HCT116 (cell line): ENCODE measurements around the gene MBOAT1. TPM values are rescaled to one million over a fixed set of nuclear protein-coding genes. Genes with fewer than 3 reads are reported as not detected.
A peak's percentile ranks its signal among the peaks of the same experiment; 100 is the strongest.

Experiments
- ATAC-seq: fragments of 200-7000 bp; cut with Tn5 transposase; 2 replicates; pipeline ENCODE4 v1.9.1; 2020; ENCODE audit warnings: mild to moderate bottlenecking, moderate library complexity
- BruUV-seq: library from RNA; stranded (reverse); fragments of 400-500 nt; replicated peaks from 2 replicates; lab custom pipeline; 2021; lab: Mats Ljungman, UMichigan
- CTCF ChIA-PET: fragments of 300-600 bp; sonication (Branson Sonifier 250); formaldehyde crosslinking; loops from one replicate; lab custom pipeline; 2021; ENCODE audit warnings: antibody characterized with exemption; lab: Charles Lee
- POLR2A ChIA-PET: fragments of 300-600, 350-600 bp; sonication (Branson Sonifier 250); formaldehyde crosslinking; loops from one replicate; lab custom pipeline; 2021; ENCODE audit warnings: antibody characterized with exemption; lab: Charles Lee
- RAD21 ChIA-PET, 2 experiments: fragments of 300-600 bp; sonication (Branson Sonifier 250); formaldehyde crosslinking; loops; one replicate each; lab custom pipeline; 2023; ENCODE audit warnings: low total read pairs in 2 of 2; ENCODE audit not compliant: uncharacterized antibody in 2 of 2, unreplicated experiment in 2 of 2, low non-redundant PET in 1 of 2; lab: Charles Lee
- DNase-seq: peaks from one replicate; pipeline ENCODE4 v3.0.0-alpha.2; 2010; ENCODE audit warnings: low read depth, low spot score
- H2AFZ ChIP-seq: fragments of 200-600 bp; shearing (Covaris generic), sonication (generic); 2 replicates; pipeline ENCODE4 v1.6.1; 2017; ENCODE audit warnings: low read depth, mixed run types, mixed read lengths, antibody characterized with exemption, low read length; ENCODE audit not compliant: poor library complexity, severe bottlenecking
- H3K27ac ChIP-seq: 2 replicates; pipeline ENCODE4 v1.5.1; 2012; ENCODE audit warnings: low read depth, low read length
- H3K27me3 ChIP-seq: fragments of 200-600 bp; sonication (generic); 2 replicates; pipeline ENCODE4 v1.6.1; 2016; ENCODE audit warnings: mixed run types, low read length, mixed read lengths; ENCODE audit not compliant: insufficient read depth
- H3K36me3 ChIP-seq, 2 experiments: fragments of 200-500 bp in 1 of 2; fragments of 200-600 bp in 1 of 2; sonication (Bioruptor generic) in 1 of 2; sonication (generic) in 1 of 2; 2 replicates each; pipeline versions ENCODE4 v1.5.1 to v1.6.1; 2014 to 2016; ENCODE audit warnings: low read length in 2 of 2, inconsistent platforms in 1 of 2, mixed read lengths in 1 of 2, mixed run types in 1 of 2; ENCODE audit not compliant: insufficient read depth in 2 of 2, control insufficient read depth in 1 of 2
- H3K4me1 ChIP-seq, 2 experiments: fragments of 200-600 bp in 1 of 2; sonication (generic) in 1 of 2; 2 replicates each; pipeline versions ENCODE4 v1.5.1 to v1.6.1; 2012 to 2017; ENCODE audit warnings: low read length in 2 of 2, inconsistent platforms in 1 of 2, mild to moderate bottlenecking in 1 of 2, mixed read lengths in 1 of 2, mixed run types in 1 of 2, moderate library complexity in 1 of 2; ENCODE audit not compliant: insufficient read depth in 2 of 2, control insufficient read depth in 1 of 2
- H3K4me2 ChIP-seq: fragments of 200-600 bp; sonication (generic); 2 replicates; pipeline ENCODE4 v1.6.1; 2017; ENCODE audit warnings: mixed run types, low read length, mixed read lengths
- H3K4me3 ChIP-seq, 2 experiments: fragments of 200-600 bp in 1 of 2; sonication (generic) in 1 of 2; replicated peaks in 1 of 2; 2 replicates each; pipeline ENCODE4 v1.5.1; 2011 to 2016; ENCODE audit warnings: low read length in 2 of 2, control low read depth in 1 of 2, low read depth in 1 of 2, mild to moderate bottlenecking in 1 of 2, mixed read lengths in 1 of 2, mixed run types in 1 of 2
- H3K79me2 ChIP-seq: fragments of 200-600 bp; sonication (generic); 2 replicates; pipeline ENCODE4 v1.6.1; 2017; ENCODE audit warnings: mild to moderate bottlenecking, mixed run types, low read length, moderate library complexity, mixed read lengths; ENCODE audit not compliant: insufficient read depth
- H3K9ac ChIP-seq: fragments of 200-600 bp; sonication (generic); 2 replicates; pipeline ENCODE4 v1.6.1; 2016; ENCODE audit warnings: low read length, mixed read lengths
- H3K9me2 ChIP-seq: fragments of 200-600 bp; sonication (generic), shearing (Covaris generic); 2 replicates; pipeline ENCODE4 v1.6.1; 2017; ENCODE audit warnings: mixed run types, mild to moderate bottlenecking, moderate library complexity; ENCODE audit not compliant: insufficient read depth
- H3K9me3 ChIP-seq, 2 experiments: fragments of 200-500 bp in 1 of 2; fragments of 200-600 bp in 1 of 2; sonication (Bioruptor generic) in 1 of 2; sonication (generic) in 1 of 2; 2 replicates each; pipeline ENCODE4 v1.6.1; 2014 to 2017; ENCODE audit warnings: low read length in 2 of 2, mixed read lengths in 2 of 2, inconsistent platforms in 1 of 2, low read depth in 1 of 2, mild to moderate bottlenecking in 1 of 2, mixed run types in 1 of 2, moderate library complexity in 1 of 2; ENCODE audit not compliant: control insufficient read depth in 1 of 2, insufficient read depth in 1 of 2
- H4K20me1 ChIP-seq: fragments of 200-600 bp; sonication (generic), shearing (Covaris generic); 2 replicates; pipeline ENCODE4 v1.6.1; 2017; ENCODE audit warnings: mixed run types, mild to moderate bottlenecking, moderate library complexity; ENCODE audit not compliant: insufficient read depth
- EGR1 ChIP-seq: IDR thresholded peaks from 2 replicates; pipeline ENCODE4 v1.6.1; 2012; ENCODE audit warnings: low read depth
- RAD21 ChIP-seq: IDR thresholded peaks from 2 replicates; pipeline ENCODE4 v1.6.1; 2012; ENCODE audit warnings: low read depth, mild to moderate bottlenecking
- SRF ChIP-seq: IDR thresholded peaks from 2 replicates; pipeline ENCODE4 v1.6.1; 2012; ENCODE audit warnings: low read depth
- TCF7L2 ChIP-seq: IDR thresholded peaks from 2 replicates; pipeline ENCODE4 v1.7.0; 2011; ENCODE audit warnings: borderline replicate concordance, inconsistent platforms; ENCODE audit not compliant: insufficient read depth, insufficient read length; ENCODE audit errors: extremely low read depth
- intact Hi-C: fragments of 100-400 bp; cut with micrococcal nuclease; formaldehyde crosslinking; loops from 2 replicates; pipeline ENCODE4 v1.10.0; 2022
- total RNA-seq: library from RNA; stranded (reverse); gene quantifications from one replicate; pipeline ENCODE4 v1.2.1, GENCODE V29; 2021; ENCODE audit not compliant: unreplicated experiment
- TF ChIP-seq, protein P1 (sequence below), 3 experiments: fragments of 200-600 bp in 1 of 3; sonication (generic) in 1 of 3; IDR thresholded peaks in 2 of 3; conservative IDR thresholded peaks in 1 of 3; 2 replicates each; pipeline ENCODE4 v1.5.1; 2012 to 2017; ENCODE audit warnings: low read depth in 2 of 3, low read length in 2 of 3, antibody characterized with exemption in 1 of 3, borderline replicate concordance in 1 of 3, control low read depth in 1 of 3, mild to moderate bottlenecking in 1 of 3, mixed read lengths in 1 of 3, mixed run types in 1 of 3, moderate library complexity in 1 of 3; ENCODE audit not compliant: insufficient read depth in 1 of 3
- TF ChIP-seq, protein P2 (sequence below): IDR thresholded peaks from 2 replicates; pipeline ENCODE4 v1.6.1; 2011; ENCODE audit warnings: mild to moderate bottlenecking, low read length, moderate library complexity; ENCODE audit not compliant: insufficient replicate concordance; ENCODE audit errors: extremely low read depth
- TF ChIP-seq, protein P3 (sequence below): IDR thresholded peaks from 2 replicates; pipeline ENCODE4 v1.6.1; 2012

The MBOAT1 gene
- total RNA-seq, 1 experiment from 2014 or later = 11.7 TPM

DNA sequence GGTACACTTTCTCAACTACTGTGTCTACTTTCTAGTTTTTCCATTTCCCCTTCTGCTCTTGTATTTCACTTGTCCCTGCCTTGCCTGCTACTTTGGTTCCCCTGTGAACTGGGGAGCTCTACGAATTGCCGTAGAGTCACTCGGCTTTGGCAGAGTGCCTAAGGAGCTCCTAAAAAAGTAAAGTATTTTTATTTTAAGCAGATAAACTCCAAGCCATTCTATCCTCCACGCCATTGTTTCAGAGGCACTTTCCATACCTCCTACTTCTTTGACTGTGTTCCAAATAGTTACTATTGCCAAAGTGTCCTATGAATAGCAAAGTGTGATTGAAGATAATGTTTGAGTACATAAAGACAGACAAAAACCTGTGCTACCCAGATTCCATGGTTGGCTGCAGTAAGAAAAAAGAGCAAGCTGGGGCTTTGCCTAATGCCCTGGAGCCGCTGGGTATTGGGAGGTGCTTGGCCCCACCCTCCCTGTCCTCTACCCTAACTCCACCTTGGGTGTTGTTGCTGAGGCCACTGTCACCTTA is 5.1 kb upstream of the MBOAT1 start:
- Histone ChIP-seq H3K79me2 (no peaks in the 10 kb centered on the region), H4K20me1 (no peaks in the 10 kb centered on the region), H3K4me3 (no peak overlapping the region), H3K9me3 (no peaks in the 10 kb centered on the region), H3K36me3 (no peaks in the 10 kb centered on the region), H3K4me2 (0 out of 2 replicates have a peak overlapping the region, but pooled peaks have one; percentile 8), H3K9ac (no peak overlapping the region), H3K27ac (no peak overlapping the region), H3K4me1 (peaks cover 7 to 25% of the 10 kb centered on the region in 2 experiments; a peak in 3 of 4 replicates), H3K27me3 (no peaks in the 10 kb centered on the region), H3K9me2 (no peaks in the 10 kb centered on the region), H2AFZ (no peak overlapping the region)
- TF ChIP-seq, protein P1, sequence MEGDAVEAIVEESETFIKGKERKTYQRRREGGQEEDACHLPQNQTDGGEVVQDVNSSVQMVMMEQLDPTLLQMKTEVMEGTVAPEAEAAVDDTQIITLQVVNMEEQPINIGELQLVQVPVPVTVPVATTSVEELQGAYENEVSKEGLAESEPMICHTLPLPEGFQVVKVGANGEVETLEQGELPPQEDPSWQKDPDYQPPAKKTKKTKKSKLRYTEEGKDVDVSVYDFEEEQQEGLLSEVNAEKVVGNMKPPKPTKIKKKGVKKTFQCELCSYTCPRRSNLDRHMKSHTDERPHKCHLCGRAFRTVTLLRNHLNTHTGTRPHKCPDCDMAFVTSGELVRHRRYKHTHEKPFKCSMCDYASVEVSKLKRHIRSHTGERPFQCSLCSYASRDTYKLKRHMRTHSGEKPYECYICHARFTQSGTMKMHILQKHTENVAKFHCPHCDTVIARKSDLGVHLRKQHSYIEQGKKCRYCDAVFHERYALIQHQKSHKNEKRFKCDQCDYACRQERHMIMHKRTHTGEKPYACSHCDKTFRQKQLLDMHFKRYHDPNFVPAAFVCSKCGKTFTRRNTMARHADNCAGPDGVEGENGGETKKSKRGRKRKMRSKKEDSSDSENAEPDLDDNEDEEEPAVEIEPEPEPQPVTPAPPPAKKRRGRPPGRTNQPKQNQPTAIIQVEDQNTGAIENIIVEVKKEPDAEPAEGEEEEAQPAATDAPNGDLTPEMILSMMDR (IDR thresholded peaks at IDR 0.05 in 2 of 3, conservative IDR thresholded peaks at IDR 0.05 in 1 of 3; ENCODE audit: borderline replicate concordance in 1 of 3, insufficient read depth in 1 of 3, low read depth in 2 of 3, low read length in 2 of 3) = no peak
- TF ChIP-seq SRF (no peak), TCF7L2 (no peak), RAD21 (no peak), EGR1 (no peak)
- TF ChIP-seq, protein P2, sequence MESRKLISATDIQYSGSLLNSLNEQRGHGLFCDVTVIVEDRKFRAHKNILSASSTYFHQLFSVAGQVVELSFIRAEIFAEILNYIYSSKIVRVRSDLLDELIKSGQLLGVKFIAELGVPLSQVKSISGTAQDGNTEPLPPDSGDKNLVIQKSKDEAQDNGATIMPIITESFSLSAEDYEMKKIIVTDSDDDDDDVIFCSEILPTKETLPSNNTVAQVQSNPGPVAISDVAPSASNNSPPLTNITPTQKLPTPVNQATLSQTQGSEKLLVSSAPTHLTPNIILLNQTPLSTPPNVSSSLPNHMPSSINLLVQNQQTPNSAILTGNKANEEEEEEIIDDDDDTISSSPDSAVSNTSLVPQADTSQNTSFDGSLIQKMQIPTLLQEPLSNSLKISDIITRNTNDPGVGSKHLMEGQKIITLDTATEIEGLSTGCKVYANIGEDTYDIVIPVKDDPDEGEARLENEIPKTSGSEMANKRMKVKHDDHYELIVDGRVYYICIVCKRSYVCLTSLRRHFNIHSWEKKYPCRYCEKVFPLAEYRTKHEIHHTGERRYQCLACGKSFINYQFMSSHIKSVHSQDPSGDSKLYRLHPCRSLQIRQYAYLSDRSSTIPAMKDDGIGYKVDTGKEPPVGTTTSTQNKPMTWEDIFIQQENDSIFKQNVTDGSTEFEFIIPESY = no peak
- TF ChIP-seq, protein P3, sequence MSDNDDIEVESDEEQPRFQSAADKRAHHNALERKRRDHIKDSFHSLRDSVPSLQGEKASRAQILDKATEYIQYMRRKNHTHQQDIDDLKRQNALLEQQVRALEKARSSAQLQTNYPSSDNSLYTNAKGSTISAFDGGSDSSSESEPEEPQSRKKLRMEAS = no peak
- RAD21 ChIA-PET = no interaction called here
- no TSS peak for BruUV-seq
- no peak for ATAC-seq
- CTCF ChIA-PET = no interaction called here
- POLR2A ChIA-PET = interaction anchor here (0.7 kb wide), 1 partner anchor 13 kb away, joined by 3 read pairs; no protein-coding TSS in a partner anchor
- intact Hi-C loops = no loop called here
- DNase-seq = no peak
